Measurements from ENCODE around the gene PSMA1.

DNA sequence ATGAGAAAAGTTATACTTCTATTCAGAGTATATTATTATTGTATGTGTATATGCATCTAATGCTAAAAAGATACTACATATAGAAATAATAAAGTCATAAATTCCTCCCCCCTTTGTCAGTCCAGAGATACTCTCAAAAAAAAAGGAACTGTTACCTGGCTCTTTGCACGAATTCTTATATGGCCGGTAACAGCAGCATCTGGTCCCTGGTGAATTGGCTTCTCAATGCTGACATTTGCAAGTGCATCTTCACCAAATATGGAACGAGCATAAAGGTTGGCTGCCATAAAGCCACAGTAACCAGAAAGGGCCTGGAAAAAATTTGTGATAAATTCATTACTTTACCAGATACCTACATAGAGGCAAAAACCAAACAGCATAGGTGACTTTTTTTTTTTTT, 61.8 kb downstream of the PSMA1 start:
- TF ChIP-seq, protein P1, sequence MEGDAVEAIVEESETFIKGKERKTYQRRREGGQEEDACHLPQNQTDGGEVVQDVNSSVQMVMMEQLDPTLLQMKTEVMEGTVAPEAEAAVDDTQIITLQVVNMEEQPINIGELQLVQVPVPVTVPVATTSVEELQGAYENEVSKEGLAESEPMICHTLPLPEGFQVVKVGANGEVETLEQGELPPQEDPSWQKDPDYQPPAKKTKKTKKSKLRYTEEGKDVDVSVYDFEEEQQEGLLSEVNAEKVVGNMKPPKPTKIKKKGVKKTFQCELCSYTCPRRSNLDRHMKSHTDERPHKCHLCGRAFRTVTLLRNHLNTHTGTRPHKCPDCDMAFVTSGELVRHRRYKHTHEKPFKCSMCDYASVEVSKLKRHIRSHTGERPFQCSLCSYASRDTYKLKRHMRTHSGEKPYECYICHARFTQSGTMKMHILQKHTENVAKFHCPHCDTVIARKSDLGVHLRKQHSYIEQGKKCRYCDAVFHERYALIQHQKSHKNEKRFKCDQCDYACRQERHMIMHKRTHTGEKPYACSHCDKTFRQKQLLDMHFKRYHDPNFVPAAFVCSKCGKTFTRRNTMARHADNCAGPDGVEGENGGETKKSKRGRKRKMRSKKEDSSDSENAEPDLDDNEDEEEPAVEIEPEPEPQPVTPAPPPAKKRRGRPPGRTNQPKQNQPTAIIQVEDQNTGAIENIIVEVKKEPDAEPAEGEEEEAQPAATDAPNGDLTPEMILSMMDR (IDR thresholded peaks at IDR 0.05), result no peak
- no peak for TF ChIP-seq POLR2A (IDR thresholded peaks at IDR 0.05)

Measured in adrenal gland (tissue), 5 donors.